SH-SY5Y (cell line): ENCODE data around the gene HERPUD1.

ENCODE experiments used
- GATA2 ChIP-seq: IDR thresholded peaks from 2 replicates; pipeline ENCODE4 v1.6.1; 2011; ENCODE audit warnings: mild to moderate bottlenecking, low read depth, low read length
- GATA3 ChIP-seq: IDR thresholded peaks from 2 replicates; pipeline ENCODE4 v1.6.1; 2011; ENCODE audit warnings: low read depth, mild to moderate bottlenecking, low read length, moderate library complexity

DNA sequence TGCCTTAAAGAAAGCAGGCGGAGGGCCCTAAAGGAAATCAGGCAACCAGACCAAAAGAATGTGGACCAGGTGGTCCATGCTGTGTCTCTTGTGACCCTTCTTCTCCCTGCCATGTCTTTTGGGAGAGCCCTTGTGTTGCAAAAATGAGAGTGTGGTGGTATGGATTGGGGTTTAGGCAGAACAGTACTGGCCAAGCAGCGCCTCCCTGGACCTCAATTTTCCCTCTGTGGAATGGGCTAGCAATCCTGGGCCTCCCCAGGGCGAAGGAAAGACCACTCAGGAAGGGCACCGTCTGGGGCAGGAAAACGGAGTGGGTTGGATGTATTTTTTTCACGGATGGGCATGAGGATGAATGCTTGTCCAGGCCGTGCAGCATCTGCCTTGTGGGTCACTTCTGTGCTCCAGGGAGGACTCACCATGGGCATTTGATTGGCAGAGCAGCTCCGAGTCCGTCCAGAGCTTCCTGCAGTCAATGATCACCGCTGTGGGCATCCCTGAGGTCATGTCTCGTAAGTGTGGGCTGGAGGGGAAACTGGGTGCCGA, 49.9 kb downstream of the HERPUD1 start:
- TF ChIP-seq GATA2, result no peak
- TF ChIP-seq GATA3, result no peak
